K562 (cell line): ENCODE results near the gene LRMDA. TPM values are rescaled to one million over a fixed set of nuclear protein-coding genes. Genes with fewer than 3 reads are reported as not detected.

Source experiments
- ATAC-seq: fragments of 200-7000 bp; cut with Tn5 transposase; 3 replicates; pipeline ENCODE4 v1.9.1; 2020; ENCODE audit warnings: moderate library complexity
- BruUV-seq: library from RNA; stranded (reverse); fragments of 400-500 nt; replicated peaks from 2 replicates; lab custom pipeline; 2021; lab: Mats Ljungman, UMichigan
- CTCF ChIA-PET: fragments of 300-600 bp; formaldehyde crosslinking; extraction: SDS; loops from one replicate; lab custom pipeline; 2021; ENCODE audit warnings: low intra/inter-chr PET ratio; lab: Yijun Ruan, JAX
- POLR2A ChIA-PET: fragments of 300-600, 350-650 bp; sonication (Branson Sonifier 250); formaldehyde crosslinking; extraction: SDS; loops from one replicate; lab custom pipeline; 2021; ENCODE audit warnings: antibody characterized with exemption, inconsistent platforms; lab: Yijun Ruan, JAX
- DNase-seq, 4 experiments: peaks; one replicate each; pipeline versions ENCODE4 v3.0.0 to v3.0.0-alpha.2; 2011 to 2018; ENCODE audit warnings: low spot score in 3 of 4, mixed read lengths in 3 of 4; ENCODE audit errors: extremely low read depth in 1 of 4
- FAIRE-seq: peaks from 2 replicates; lab custom pipeline; 2011; peaks lifted over from hg19 to GRCh38; lab: Jason Lieb, UNC
- H2AFZ ChIP-seq: 2 replicates; pipeline ENCODE4 v1.6.0; 2011; ENCODE audit warnings: low read depth, low read length, control low read depth, inconsistent platforms
- H3K27ac ChIP-seq: fragments of 200-600 bp; 3 replicates; pipeline ENCODE4 v1.8.0; 2011; ENCODE audit warnings: low read depth, mild to moderate bottlenecking, control low read depth, inconsistent platforms, low read length, moderate library complexity, mixed read lengths; ENCODE audit errors: extremely low read depth
- H3K27me3 ChIP-seq, 2 experiments: fragments of 300-600 bp in 1 of 2; 2 replicates in 1 of 2; 3 replicates in 1 of 2; pipeline versions ENCODE4 v1.6.0 to v1.8.0; 2011; ENCODE audit warnings: inconsistent platforms in 2 of 2, low read length in 2 of 2, mild to moderate bottlenecking in 1 of 2, mixed read lengths in 1 of 2, moderate library complexity in 1 of 2; ENCODE audit not compliant: control insufficient read depth in 2 of 2, insufficient read depth in 2 of 2
- H3K36me3 ChIP-seq: fragments of 300-600 bp; 3 replicates; pipeline ENCODE4 v1.8.0; 2011; ENCODE audit warnings: mild to moderate bottlenecking, low read length, inconsistent platforms; ENCODE audit not compliant: control insufficient read depth, insufficient read depth
- H3K4me1 ChIP-seq, 2 experiments: fragments of 200-600 bp in 1 of 2; replicated peaks in 1 of 2; 2 replicates in 1 of 2; 3 replicates in 1 of 2; pipeline versions ENCODE4 v1.5.1 to v1.8.0; 2011; ENCODE audit warnings: inconsistent platforms in 2 of 2, low read length in 2 of 2, mild to moderate bottlenecking in 1 of 2, mixed read lengths in 1 of 2, moderate library complexity in 1 of 2; ENCODE audit not compliant: control insufficient read depth in 2 of 2, insufficient read depth in 2 of 2
- H3K4me2 ChIP-seq: 2 replicates; pipeline ENCODE4 v1.6.1; 2011; ENCODE audit warnings: low read length, control low read depth, inconsistent platforms, mixed read lengths; ENCODE audit not compliant: insufficient read depth
- H3K4me3 ChIP-seq: fragments of 200-600 bp; sonication (generic), shearing (Covaris generic); 2 replicates; pipeline ENCODE4 v1.5.1; 2016; ENCODE audit warnings: control low read depth, inconsistent platforms
- H3K79me2 ChIP-seq: fragments of 200-600 bp; 3 replicates; pipeline ENCODE4 v1.8.0; 2011; ENCODE audit warnings: low read length, inconsistent platforms; ENCODE audit not compliant: control insufficient read depth, insufficient read depth
- H3K9ac ChIP-seq, 2 experiments: 2 replicates each; pipeline versions ENCODE4 v1.6.0 to v1.6.1; 2011; ENCODE audit warnings: low read depth in 2 of 2, low read length in 2 of 2, control low read depth in 1 of 2, inconsistent platforms in 1 of 2, mild to moderate bottlenecking in 1 of 2, mixed read lengths in 1 of 2; ENCODE audit not compliant: insufficient read depth in 1 of 2
- H3K9me1 ChIP-seq: one replicate; pipeline ENCODE4 v1.6.0; 2011; ENCODE audit warnings: inconsistent platforms, mild to moderate bottlenecking, low read length, moderate library complexity; ENCODE audit not compliant: control insufficient read depth, insufficient read depth
- H3K9me3 ChIP-seq: replicated peaks from 2 replicates; pipeline ENCODE4 v1.5.1; 2011; ENCODE audit warnings: low read depth, low read length, inconsistent platforms; ENCODE audit not compliant: control insufficient read depth, insufficient read depth
- H4K20me1 ChIP-seq: replicated peaks from 2 replicates; pipeline ENCODE4 v1.6.1; 2011; ENCODE audit warnings: low read length, inconsistent platforms, mixed read lengths; ENCODE audit not compliant: control insufficient read depth, insufficient read depth
- CHD2 ChIP-seq: IDR thresholded peaks from 2 replicates; pipeline ENCODE4 v1.6.1; 2011; ENCODE audit warnings: low read depth, low read length
- ELF2 ChIP-seq: fragments of 250-450 bp; sonication (Bioruptor Pico); IDR thresholded peaks from 2 replicates; pipeline ENCODE4 v1.5.0; 2021; ENCODE audit warnings: mild to moderate bottlenecking
- ZFP1 ChIP-seq: fragments of 450-650 bp; formaldehyde crosslinking; IDR thresholded peaks from 2 replicates; pipeline ENCODE4 v1.4.0; 2020; ENCODE audit warnings: mild to moderate bottlenecking, mixed read lengths
- WGBS: fragments of 100-300 bp; shearing (Covaris generic); methylation state at CpG from one replicate; pipeline ENCODE4 v1.1.6; 2016; ENCODE audit warnings: low coverage, mixed read lengths; ENCODE audit not compliant: insufficient coverage; ENCODE audit errors: missing lambda C conversion rate; 5-methylcytosine and 5-hydroxymethylcytosine counted together
- in situ Hi-C: fragments of 300-500 bp; cut with MboI; formaldehyde crosslinking; loops from 4 replicates; pipeline ENCODE4 v1.15.0; 2018; ENCODE audit warnings: inconsistent platforms, mixed read lengths
- intact Hi-C: fragments of 100-400 bp; cut with micrococcal nuclease; formaldehyde crosslinking; loops from 2 replicates; pipeline ENCODE4 v1.14.2; 2022
- polyA plus RNA-seq, 8 experiments: library from polyadenylated mRNA; depleted of rRNA in 4 of 8; stranded (reverse) in 5 of 8; unstranded in 3 of 8; fragments of >200 nt; fragmentation: Nextera tagmentation in 2 of 8; fragmentation: Illumina TruSeq in 1 of 8; extraction: Ambion mirVana in 2 of 8; extraction: Trizol in 1 of 8; gene quantifications; 2 replicates each; pipeline versions ENCODE4 v1.2.1 to v1.2.3, GENCODE V29; 2011 to 2014; ENCODE audit warnings: inconsistent platforms in 1 of 8, missing spikeins in 1 of 8
- total RNA-seq, 7 experiments: library from RNA; depleted of rRNA in 6 of 7; stranded (reverse); fragments of >200 nt in 6 of 7; fragmentation: Illumina TruSeq in 2 of 7; extraction: Trizol in 2 of 7; gene quantifications; 2 replicates each; pipeline versions ENCODE4 v1.2.1 to v1.2.3, GENCODE V29; 2011 to 2021; ENCODE audit warnings: low replicate concordance in 1 of 7

Gene LRMDA
- total and polyA plus RNA-seq, 9 of the 15 experiments (the other 6 are each of a cell fraction or from before 2014, with no cell fraction given), result 0.25 TPM; not detected in 8

DNA sequence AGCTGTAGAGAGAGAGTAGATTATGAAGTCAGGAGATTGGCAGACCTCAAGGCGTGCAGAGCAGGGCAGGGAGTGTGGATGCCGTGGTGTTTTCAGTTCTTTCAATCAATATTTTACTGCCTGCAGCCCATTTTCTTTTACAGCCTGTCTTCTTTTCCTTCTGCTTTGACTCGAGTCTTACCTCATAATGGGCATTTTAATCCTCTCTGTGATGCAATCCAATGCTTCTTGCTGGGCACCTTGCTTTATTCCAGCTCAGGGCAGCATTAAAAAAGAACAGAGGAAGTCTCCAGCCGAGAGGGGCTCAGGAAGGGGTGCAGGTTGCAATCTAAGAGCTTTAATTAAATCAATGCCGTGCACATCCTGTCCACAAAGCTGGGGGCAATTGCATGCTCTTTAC is 839.0 kb downstream of the LRMDA start:
- H3K9ac ChIP-seq, result no peak overlapping the region
- no peak overlapping the region for H3K4me2 ChIP-seq
- H3K27me3 ChIP-seq, result no peaks in the 10 kb centered on the region
- in situ Hi-C loops, result no loop called here
- H3K4me3 ChIP-seq, result no peak overlapping the region
- no TSS peak for BruUV-seq
- intact Hi-C loops, result no loop called here
- ChIA-PET CTCF (no interaction called here), POLR2A (no interaction called here)
- no peaks in the 10 kb centered on the region for H4K20me1 ChIP-seq
- H3K79me2 ChIP-seq, result no peaks in the 10 kb centered on the region
- DNase-seq (no peak), FAIRE-seq (no peak), ATAC-seq (no peak)
- H3K9me1 ChIP-seq, result no peaks in the 10 kb centered on the region
- no peaks in the 10 kb centered on the region for H3K9me3 ChIP-seq
- no peak for TF ChIP-seq CHD2
- H3K27ac ChIP-seq, result no peak overlapping the region
- H3K4me1 ChIP-seq, result no peaks in the 10 kb centered on the region
- no peak overlapping the region for H2AFZ ChIP-seq
- H3K36me3 ChIP-seq, result no peaks in the 10 kb centered on the region
- 0% methylated on average over 5 of the region's 5 CpGs for WGBS

DNA sequence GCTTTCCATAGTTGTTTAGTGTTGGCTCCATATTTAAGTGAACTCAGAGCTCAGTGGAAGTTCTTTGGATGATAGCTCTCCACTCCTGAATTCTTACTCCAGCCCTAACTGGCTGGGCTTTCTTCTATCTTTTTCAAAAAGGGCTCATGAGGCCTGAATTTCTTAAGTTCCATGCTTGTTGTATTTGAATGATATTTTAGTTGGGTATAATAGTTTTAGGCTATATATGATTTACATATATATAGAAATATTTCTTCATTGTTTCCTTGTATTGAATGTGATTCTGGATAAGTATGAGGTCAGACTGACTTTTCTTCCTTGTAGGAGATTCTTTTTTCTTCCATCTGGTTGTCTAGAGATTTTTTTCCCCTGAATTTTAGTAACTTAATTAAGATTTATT is 843.5 kb downstream of the LRMDA start:
- POLR2A ChIA-PET, result no interaction called here
- Histone ChIP-seq H3K4me3 (no peak overlapping the region), H3K27ac (no peak overlapping the region), H3K4me1 (no peaks in the 10 kb centered on the region), H3K9ac (no peak overlapping the region), H3K4me2 (no peak overlapping the region), H4K20me1 (no peaks in the 10 kb centered on the region), H3K36me3 (no peaks in the 10 kb centered on the region), H3K79me2 (no peaks in the 10 kb centered on the region), H3K9me1 (no peaks in the 10 kb centered on the region), H3K27me3 (no peaks in the 10 kb centered on the region), H2AFZ (no peak overlapping the region), H3K9me3 (no peaks in the 10 kb centered on the region; the same call in 1 of the 2 replicates)
- ATAC-seq (no peak), FAIRE-seq (no peak), DNase-seq (no peak)
- intact Hi-C loops, result no loop called here
- no peak for TF ChIP-seq ELF2 (CRISPR knock-in tag)
- peak; percentile 56; the same call in 1 of the 2 replicates for TF ChIP-seq ZFP1 (CRISPR knock-in tag)
- CTCF ChIA-PET, result no interaction called here
- BruUV-seq, result no TSS peak
- in situ Hi-C loops, result no loop called here
